ENCODE results near the gene DNMBP.
"Not testable (repeated sequence)": the region's sequence is repeated elsewhere in the genome, so short reads cannot be mapped to it uniquely, and the experiment has no call there.

The DNMBP gene

DNA sequence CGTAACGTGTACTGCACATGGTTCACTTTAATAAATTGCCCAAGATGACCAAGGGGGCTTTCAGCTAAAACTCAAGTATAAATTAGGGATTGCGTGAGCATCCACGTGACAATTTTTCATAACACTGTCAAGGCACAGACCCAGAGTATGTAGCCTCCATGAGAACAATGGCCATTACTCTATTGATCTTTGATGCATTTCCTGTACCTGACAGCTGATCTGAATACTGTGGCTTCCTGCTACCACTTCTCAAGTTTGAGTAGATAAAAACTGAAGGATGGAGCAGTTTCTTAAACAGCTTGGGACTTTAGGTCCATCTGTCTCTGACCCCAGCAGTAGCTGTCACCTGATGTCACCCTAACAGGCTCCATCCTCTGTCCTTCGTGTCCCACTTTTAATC, 128.4 kb downstream of the DNMBP start:
- in situ Hi-C loops (cut with HindIII; ENCODE audit: low pct_ligation_motif_present, low pct_unique_long_range_greater_than_20kb, low sequenced_read_pairs) = no loop called here
- no peak for DNase-seq

DNA sequence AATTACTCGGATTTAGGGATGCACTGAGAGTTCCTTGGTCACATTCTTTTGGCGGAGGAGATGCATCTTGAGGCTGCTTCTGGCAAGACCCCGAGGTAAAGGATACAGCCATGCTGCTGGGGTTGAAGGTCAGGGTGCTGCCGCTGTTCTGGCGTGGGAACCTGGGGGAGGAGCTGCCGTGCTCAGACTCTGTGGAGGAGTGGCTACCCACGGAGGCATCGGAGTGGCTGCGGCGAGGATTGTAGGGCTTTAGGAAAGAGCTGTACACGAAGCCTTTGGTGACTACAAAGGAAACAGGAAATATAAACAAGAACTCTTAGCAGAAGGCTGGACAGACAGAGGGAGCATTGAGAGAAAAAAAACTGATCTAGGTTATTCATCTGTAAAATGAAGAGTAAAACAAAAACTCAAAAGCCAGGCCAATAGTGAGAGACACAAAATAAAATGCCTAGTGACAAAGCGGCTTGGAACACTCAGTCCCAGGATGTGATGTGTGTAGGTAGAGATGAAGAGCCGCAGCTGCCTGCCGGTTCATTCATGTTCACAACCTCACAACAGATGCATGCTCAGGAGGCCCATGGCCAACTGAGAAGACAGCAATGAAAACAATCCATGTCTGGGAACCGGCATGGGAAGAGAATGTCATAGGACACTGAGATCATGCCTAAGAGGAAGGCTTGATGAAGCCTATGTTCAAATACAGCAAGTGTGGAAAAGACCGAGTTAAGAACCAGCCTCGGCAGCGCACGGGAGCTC, 129.5 kb downstream of the DNMBP start:
- no peak for DNase-seq
- in situ Hi-C loops (cut with HindIII; ENCODE audit: low pct_ligation_motif_present, low pct_unique_long_range_greater_than_20kb, low sequenced_read_pairs) = no loop called here

DNA sequence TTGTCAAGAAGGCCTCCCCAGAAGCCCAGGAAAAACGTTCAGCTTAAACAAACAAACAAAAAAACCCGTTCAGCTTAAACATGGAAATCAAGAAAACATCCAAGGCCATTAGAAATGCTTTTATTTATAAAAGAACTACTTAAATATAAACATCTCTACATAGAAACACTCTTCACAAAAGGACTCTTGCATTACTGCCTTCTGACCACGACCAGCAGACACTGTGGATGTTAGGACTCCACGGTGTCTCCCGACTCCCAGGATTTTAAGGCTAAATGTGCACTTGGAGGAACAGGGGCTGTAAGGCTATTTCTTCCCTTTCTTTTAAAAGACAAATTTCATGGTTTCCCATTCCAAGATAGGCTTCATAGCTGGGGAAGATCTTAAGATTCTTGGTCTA, 134.3 kb downstream of the DNMBP start:
- no peak for DNase-seq
- in situ Hi-C loops (cut with HindIII; ENCODE audit: low pct_ligation_motif_present, low pct_unique_long_range_greater_than_20kb, low sequenced_read_pairs) = no loop called here

DNA sequence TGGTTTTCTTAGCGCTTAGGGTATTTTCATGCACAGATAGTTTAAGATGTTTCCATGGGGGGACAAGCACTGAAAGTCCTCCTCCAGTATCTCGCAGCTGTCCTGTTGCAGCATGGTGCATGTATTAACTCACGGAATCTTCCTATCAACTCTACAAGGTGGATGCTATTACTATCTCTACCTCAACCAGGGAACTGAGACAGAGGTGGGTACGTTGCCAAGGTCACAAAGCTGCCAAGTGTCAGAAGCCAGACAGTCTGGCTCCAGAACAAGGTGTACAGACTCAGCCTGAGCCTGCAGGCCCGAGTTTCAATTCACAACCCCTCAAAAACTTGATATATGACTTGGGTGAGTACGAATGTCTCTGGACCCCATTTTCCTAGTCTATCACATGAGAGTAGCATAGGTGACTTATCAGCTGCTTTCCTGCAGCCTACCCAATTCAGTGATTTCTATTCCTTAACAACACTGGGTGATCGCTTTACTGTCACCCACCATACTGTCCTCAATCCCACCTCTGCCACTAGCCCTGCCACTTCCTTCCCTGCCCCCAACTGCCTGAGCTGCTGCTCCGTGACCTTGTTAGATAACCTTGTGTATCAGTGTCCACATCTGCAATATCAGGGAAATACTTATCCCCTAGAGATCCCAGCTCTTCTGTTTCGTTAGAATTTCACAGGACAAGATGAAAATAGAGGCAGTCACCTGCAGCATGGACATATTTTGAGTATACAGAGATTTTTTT, 135.2 kb downstream of the DNMBP start:
- DNase-seq = no peak
- in situ Hi-C loops (cut with HindIII; ENCODE audit: low pct_ligation_motif_present, low pct_unique_long_range_greater_than_20kb, low sequenced_read_pairs) = loop anchor here (25.0 kb wide), 1 partner anchor 213 kb away; the partner anchor contains the start of gene CPN1

DNA sequence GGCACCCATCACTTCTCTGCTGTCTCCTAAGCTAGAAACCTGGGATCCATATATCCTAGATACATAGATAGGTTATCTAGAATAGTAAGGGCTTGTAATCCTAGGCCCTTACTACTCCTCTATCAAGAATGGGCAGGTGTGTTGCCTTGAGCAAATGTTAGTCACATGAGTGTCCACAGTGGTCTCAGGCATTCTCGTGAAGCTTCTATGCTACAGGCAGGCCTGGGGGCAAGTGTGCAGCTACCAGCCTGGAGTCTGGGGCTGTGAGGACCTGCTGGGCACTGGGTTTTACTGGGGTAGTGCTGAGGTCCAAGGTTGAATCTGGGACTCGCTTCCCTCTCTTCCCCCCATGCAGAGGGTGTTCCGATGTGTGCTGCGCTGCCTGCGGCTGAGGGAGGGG, 135.9 kb downstream of the DNMBP start:
- DNase-seq = no peak
- in situ Hi-C loops (cut with HindIII; ENCODE audit: low pct_ligation_motif_present, low pct_unique_long_range_greater_than_20kb, low sequenced_read_pairs) = loop anchor here (25.0 kb wide), 1 partner anchor 213 kb away; the partner anchor contains the start of gene CPN1

GRCh38 chr10:99872367-99873162, 137.2 kb downstream of the DNMBP start:
- no peak for DNase-seq
- in situ Hi-C loops (cut with HindIII; ENCODE audit: low pct_ligation_motif_present, low pct_unique_long_range_greater_than_20kb, low sequenced_read_pairs) = loop anchor here (25.0 kb wide), 1 partner anchor 215 kb away; the partner anchor contains the start of gene CPN1

DNA sequence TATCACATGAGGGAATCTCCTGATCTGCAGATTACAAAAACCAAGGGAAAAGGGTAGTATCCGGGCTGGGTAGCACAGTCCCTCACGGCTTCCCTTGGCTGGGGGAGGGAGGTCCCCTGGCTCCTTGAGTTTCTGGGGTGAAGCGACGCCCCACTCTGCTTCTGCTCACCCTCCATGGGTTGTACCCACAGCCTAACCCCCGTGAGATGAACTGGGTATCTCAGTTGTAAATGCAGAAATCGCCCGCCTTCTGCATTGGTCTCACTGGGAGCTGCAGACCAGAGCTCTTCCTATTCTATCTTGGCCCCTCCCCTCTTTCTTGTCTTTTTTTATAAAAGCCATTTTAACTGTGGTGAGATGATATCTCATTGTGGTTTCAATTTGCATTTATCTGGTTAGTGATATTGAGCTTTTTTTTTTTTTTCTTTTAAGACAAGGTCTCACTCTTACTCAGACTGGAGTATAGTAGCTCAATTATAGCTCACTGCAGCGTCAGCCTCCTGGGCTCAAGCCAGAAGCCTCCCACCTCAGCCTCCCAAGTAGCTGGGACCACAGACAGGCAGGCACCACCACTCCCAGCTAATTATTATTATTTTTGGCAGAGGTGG, 139.5 kb downstream of the DNMBP start:
- no peak for DNase-seq

DNA sequence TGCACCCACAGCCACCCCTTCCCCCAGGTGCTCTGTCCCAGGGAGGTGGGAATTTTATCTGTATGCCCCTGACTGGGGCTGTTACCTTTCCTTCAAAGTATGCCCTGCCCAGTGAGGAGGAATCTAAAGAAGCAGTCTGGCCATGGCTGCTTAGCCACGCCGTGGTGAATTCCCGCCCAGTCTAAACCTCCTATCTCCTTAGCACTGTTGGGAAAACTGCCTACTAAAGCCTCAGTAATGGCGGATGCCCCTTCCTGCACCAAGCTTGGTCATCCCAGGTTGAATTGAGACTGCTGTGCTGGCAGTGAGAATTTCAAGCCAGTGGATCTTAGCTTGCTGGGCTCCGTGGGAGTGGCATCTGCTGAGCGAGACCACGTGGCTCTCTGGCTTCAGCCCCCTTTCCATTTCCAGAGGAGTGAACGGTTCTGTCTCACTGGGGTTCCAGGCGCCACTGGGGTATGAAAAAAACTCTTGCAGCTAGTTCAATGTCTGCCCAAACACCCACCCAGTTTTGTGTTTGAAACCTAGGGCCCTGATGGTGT, 140.1 kb downstream of the DNMBP start:
- in situ Hi-C loops (cut with HindIII; ENCODE audit: low pct_ligation_motif_present, low pct_unique_long_range_greater_than_20kb, low sequenced_read_pairs) = loop anchor here (25.0 kb wide), 1 partner anchor 218 kb away; the partner anchor contains the start of gene CPN1
- no peak for DNase-seq

More for the DNA sequence above, 139.5 kb downstream of the DNMBP start:
- in situ Hi-C loops (cut with HindIII; ENCODE audit: low pct_ligation_motif_present, low pct_unique_long_range_greater_than_20kb, low sequenced_read_pairs) = loop anchor here (25.0 kb wide), 1 partner anchor 217 kb away; the partner anchor contains the start of gene CPN1

GRCh38 chr10:99867250-99867649, 142.5 kb downstream of the DNMBP start:
- not testable (repeated sequence) for DNase-seq
- in situ Hi-C loops (cut with HindIII; ENCODE audit: low pct_ligation_motif_present, low pct_unique_long_range_greater_than_20kb, low sequenced_read_pairs) = loop anchor here (25.0 kb wide), 1 partner anchor 220 kb away; the partner anchor contains the start of gene CPN1

DNA sequence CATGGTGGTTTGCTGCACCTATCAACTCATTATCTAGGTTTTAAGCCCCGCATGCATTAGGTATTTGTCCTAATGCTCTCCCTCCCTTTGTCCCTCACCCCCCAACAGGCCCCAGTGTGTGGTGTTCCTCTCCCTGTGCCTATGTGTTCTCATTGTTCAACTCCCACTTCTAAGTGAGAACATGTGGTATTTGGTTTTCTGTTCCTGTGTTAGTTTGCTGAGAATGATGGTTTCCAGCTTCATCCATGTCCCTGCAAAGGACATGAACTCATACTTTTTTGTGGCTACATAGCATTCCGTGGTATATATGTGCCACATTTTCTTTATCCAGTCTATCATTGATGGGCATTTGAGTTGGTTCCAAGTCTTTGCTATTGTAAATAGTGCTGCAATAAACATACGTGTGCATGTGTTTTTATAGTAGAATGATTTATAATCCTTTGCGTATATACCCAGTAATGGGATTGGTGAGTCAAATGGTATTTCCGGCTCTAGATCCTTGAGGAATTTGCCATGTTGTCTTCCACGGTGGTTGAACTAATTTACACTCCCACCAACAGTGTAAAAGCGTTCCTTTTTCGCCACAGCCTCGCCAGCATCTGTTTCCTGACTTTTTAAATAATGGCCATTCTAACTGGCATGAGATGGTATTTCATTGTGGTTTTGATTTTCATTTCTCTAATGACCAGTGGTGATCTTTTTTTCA, 146.1 kb downstream of the DNMBP start:
- in situ Hi-C loops (cut with HindIII; ENCODE audit: low pct_ligation_motif_present, low pct_unique_long_range_greater_than_20kb, low sequenced_read_pairs) = loop anchor here (25.0 kb wide), 1 partner anchor 224 kb away; the partner anchor contains the start of gene CPN1

DNA sequence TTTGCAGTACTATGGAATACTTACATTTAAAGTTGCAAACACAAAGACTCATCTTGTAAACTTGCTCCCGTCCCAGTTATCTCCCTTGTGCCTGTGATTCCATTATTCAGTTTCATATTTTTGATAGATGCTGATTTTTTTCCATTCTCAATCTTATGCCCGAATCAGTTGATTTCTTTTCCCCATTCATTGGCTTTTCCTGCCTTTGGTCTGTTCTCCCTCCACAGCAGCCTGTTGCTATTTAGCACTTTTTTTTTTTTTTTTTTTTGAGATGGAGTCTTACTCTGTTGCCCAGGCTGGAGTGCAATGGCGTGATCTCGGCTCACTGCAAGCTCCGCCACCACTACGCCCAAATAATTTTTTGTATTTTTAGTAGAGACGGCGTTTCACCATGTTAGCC, 149.3 kb downstream of the DNMBP start:
- in situ Hi-C loops (cut with HindIII; ENCODE audit: low pct_ligation_motif_present, low pct_unique_long_range_greater_than_20kb, low sequenced_read_pairs) = loop anchor here (25.0 kb wide), 1 partner anchor 227 kb away; the partner anchor contains the start of gene CPN1
- DNase-seq = no peak

More for the DNA sequence above, 146.1 kb downstream of the DNMBP start:
- not testable (repeated sequence) for DNase-seq

- DNase-seq = peak; percentile 36
- in situ Hi-C loops (cut with HindIII; ENCODE audit: low pct_ligation_motif_present, low pct_unique_long_range_greater_than_20kb, low sequenced_read_pairs) = loop anchor here (25.0 kb wide), 1 partner anchor 228 kb away; the partner anchor contains the start of gene CPN1
Measured at GRCh38 chr10:99859585-99859984, 150.2 kb downstream of the DNMBP start.

DNA sequence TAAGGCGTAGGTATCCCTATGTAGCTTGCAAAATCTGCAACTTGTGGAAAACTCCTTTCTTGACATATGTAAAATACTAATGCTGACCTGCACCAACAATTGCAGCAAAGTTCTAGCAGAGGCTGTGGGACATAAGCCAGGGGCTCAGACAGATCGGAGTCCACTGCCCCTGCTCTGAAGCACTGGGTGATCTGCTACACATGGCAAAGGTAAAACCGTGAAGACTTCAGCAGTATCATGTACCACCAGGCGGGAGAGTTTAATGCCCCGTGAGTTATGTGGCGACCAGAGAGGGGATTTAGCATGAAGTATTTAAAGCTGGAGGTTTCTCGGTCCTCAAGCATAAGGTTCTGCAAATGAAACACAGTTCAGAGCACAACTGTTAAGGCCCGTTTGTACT, 150.9 kb downstream of the DNMBP start:
- DNase-seq = no peak
- in situ Hi-C loops (cut with HindIII; ENCODE audit: low pct_ligation_motif_present, low pct_unique_long_range_greater_than_20kb, low sequenced_read_pairs) = loop anchor here (25.0 kb wide), 1 partner anchor 228 kb away; the partner anchor contains the start of gene CPN1

DNA sequence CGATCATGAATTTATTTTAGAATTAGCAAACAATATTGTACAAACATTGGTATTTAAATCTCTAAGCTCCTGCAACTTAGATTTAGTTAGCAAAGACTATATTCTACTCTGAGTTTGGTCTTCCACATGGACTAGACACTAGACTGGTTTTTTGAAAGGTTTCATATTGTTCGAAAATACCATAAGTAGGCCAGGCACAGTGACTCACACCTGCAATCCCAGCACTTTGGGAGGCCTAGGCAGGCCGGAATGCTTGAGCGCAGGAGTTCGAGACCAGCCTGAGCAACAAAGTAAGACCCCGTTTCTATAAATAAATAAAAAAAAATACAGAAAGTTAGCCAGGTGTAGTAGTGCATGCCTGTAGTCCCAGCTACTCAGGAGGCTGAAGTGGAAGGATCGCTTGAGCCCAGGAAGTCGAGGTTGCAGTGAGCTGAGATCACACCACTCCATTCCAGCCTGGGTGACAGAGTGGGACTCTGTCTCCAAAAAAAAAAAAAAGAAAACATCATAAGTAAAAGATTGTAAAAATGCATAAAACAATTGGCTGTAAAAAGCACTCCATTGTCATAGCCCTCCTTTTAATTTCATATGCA, 154.2 kb downstream of the DNMBP start:
- in situ Hi-C loops (cut with HindIII; ENCODE audit: low pct_ligation_motif_present, low pct_unique_long_range_greater_than_20kb, low sequenced_read_pairs) = loop anchor here (25.0 kb wide), 1 partner anchor 232 kb away; the partner anchor contains the start of gene CPN1
- no peak for DNase-seq

GRCh38 chr10:99854860-99855259, 154.9 kb downstream of the DNMBP start:
- in situ Hi-C loops (cut with HindIII; ENCODE audit: low pct_ligation_motif_present, low pct_unique_long_range_greater_than_20kb, low sequenced_read_pairs) = loop anchor here (25.0 kb wide), 1 partner anchor 232 kb away; the partner anchor contains the start of gene CPN1
- no peak for DNase-seq

GRCh38 chr10:99853655-99854054, 156.1 kb downstream of the DNMBP start:
- no peak for DNase-seq
- in situ Hi-C loops (cut with HindIII; ENCODE audit: low pct_ligation_motif_present, low pct_unique_long_range_greater_than_20kb, low sequenced_read_pairs) = loop anchor here (25.0 kb wide), 1 partner anchor 234 kb away; the partner anchor contains the start of gene CPN1

Measured in ACHN (cell line).